ENCODE measurements around the gene SSTR5. TPM values are rescaled to one million over a fixed set of nuclear protein-coding genes. Genes with fewer than 3 reads are reported as not detected.

Gene SSTR5
- total and polyA plus RNA-seq, 4 experiments from 2014 or later, result not detected

DNA sequence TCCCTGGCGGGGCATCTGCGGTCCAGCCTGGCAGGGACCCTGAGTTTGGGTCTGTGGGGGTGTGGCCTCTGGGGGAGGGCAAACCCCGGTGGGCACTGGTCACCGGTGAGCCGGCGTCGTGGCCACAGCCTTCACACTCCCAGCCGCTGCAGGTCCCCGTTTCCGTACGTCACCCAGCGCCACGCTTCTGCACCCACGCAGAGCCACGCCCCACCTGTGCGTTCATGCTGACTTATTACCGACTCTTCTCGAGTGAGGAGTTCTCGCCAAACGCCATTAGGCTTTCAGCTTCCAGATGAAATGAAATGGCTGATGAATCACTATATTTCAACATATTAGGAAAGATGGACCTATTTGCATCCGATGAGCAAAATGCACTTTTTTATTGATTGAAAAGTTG lies 8.8 kb upstream of the SSTR5 start:
- no peaks in the 10 kb centered on the region for H3K9me3 ChIP-seq (ENCODE audit: control insufficient read depth in 1 of 2, low read length in 2 of 2)
- Mint-ChIP-seq H3K27me3 (peaks cover 13 to 17% of the 10 kb centered on the region in 2 donors), H3K4me3 (no peak overlapping the region), H3K9me3 (peaks cover 0 to 7% (median 5%) of the 10 kb centered on the region in 8 donors), H3K4me1 (peaks cover 0 to 5% (median under 1%) of the 10 kb centered on the region in 4 donors), H3K36me3 (peaks cover 0 to 4% of the 10 kb centered on the region in 2 donors), H3K27ac (no peak overlapping the region)
- H3K27me3 ChIP-seq (ENCODE audit: insufficient read depth, low read length), result no peaks in the 10 kb centered on the region
- no peak overlapping the region for H3K4me3 ChIP-seq (ENCODE audit: low read length in 2 of 2)
- ChIA-PET CTCF (ENCODE audit: partially characterized antibody) (no interaction called here), POLR2A (ENCODE audit: partially characterized antibody) (no interaction called here)
- no peaks in the 10 kb centered on the region for H3K4me1 ChIP-seq (ENCODE audit: insufficient read depth, low read length)
- no peaks in the 10 kb centered on the region for H3K36me3 ChIP-seq (ENCODE audit: insufficient read depth, low read length)
- DNase-seq, result no peak
- intact Hi-C loops (cut with micrococcal nuclease), result no loop called here
- H3K27ac ChIP-seq (ENCODE audit: low read depth, low read length), result no peak overlapping the region

GRCh38 chr16:1065469-1066128 lies 6.9 kb upstream of the SSTR5 start:
- Histone ChIP-seq H3K27me3 (ENCODE audit: insufficient read depth, low read length) (no peaks in the 10 kb centered on the region), H3K4me1 (ENCODE audit: insufficient read depth, low read length) (no peaks in the 10 kb centered on the region), H3K4me3 (ENCODE audit: low read length in 2 of 2) (no peak overlapping the region), H3K27ac (ENCODE audit: low read depth, low read length) (no peak overlapping the region), H3K9me3 (ENCODE audit: control insufficient read depth in 1 of 2, low read length in 2 of 2) (no peaks in the 10 kb centered on the region), H3K36me3 (ENCODE audit: insufficient read depth, low read length) (no peaks in the 10 kb centered on the region)
- H3K4me3 Mint-ChIP-seq, result no peak overlapping the region
- H3K9me3 Mint-ChIP-seq, result no peaks in the 10 kb centered on the region
- DNase-seq, result no peak
- H3K27me3 Mint-ChIP-seq, result peaks cover 12 to 20% of the 10 kb centered on the region in 2 donors
- no peaks in the 10 kb centered on the region for H3K36me3 Mint-ChIP-seq
- H3K27ac Mint-ChIP-seq, result no peak overlapping the region
- intact Hi-C loops (cut with micrococcal nuclease), result no loop called here
- ChIA-PET POLR2A (ENCODE audit: partially characterized antibody) (no interaction called here), CTCF (ENCODE audit: partially characterized antibody) (no interaction called here)
- peaks cover 0 to 5% (median under 1%) of the 10 kb centered on the region in 4 donors for H3K4me1 Mint-ChIP-seq

DNA sequence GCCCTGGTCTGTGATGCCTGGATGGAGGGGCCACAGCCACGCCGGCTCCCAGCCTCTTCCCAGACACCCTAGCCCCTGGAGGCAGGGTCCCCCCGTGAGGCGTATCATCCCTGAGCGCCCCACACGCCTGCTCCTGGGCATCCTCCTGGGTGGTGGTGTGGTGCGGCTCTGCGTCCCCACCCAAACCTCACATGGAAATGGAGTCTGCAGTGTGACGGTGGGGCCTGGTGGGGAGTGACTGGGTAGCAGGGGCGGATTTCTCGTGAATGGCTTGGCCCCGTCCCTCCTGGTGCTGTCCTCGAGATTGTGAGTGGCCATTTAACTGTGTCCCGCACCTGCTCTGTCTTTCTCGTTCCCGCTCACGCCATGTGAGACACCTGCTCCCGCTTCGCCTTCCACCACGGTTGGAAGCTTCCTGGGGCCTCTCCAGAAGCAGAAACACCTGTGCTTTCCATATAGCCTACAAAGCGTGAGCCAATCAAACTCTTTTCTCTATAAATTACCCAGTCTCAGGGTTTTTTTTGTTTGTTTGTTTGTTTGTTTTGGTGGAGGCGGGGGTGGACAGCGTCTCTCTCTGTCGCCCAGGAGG lies 5.9 kb upstream of the SSTR5 start:
- Histone ChIP-seq H3K9me3 (ENCODE audit: control insufficient read depth in 1 of 2, low read length in 2 of 2) (no peaks in the 10 kb centered on the region), H3K4me1 (ENCODE audit: insufficient read depth, low read length) (no peaks in the 10 kb centered on the region), H3K36me3 (ENCODE audit: insufficient read depth, low read length) (no peaks in the 10 kb centered on the region), H3K27me3 (ENCODE audit: insufficient read depth, low read length) (no peaks in the 10 kb centered on the region), H3K27ac (ENCODE audit: low read depth, low read length) (no peak overlapping the region), H3K4me3 (ENCODE audit: low read length in 2 of 2) (no peak overlapping the region)
- intact Hi-C loops (cut with micrococcal nuclease), result no loop called here
- H3K4me1 Mint-ChIP-seq, result peaks cover 0 to 5% (median under 1%) of the 10 kb centered on the region in 4 donors
- H3K4me3 Mint-ChIP-seq, result no peak overlapping the region
- DNase-seq, result no peak
- ChIA-PET CTCF (ENCODE audit: partially characterized antibody) (no interaction called here), POLR2A (ENCODE audit: partially characterized antibody) (no interaction called here)
- H3K27ac Mint-ChIP-seq, result peak overlapping the region in 1 of 7 donors; percentile 25
- no peaks in the 10 kb centered on the region for H3K36me3 Mint-ChIP-seq
- peaks cover 13 to 20% of the 10 kb centered on the region in 2 donors for H3K27me3 Mint-ChIP-seq
- no peaks in the 10 kb centered on the region for H3K9me3 Mint-ChIP-seq

- H3K4me3 Mint-ChIP-seq, result peak overlapping the region in 2 of 8 donors; percentile 40 to 42
- CTCF ChIA-PET (ENCODE audit: partially characterized antibody), result no interaction called here
Measured at GRCh38 chr16:1067629-1068028, 4.9 kb upstream of the SSTR5 start.

GRCh38 chr16:1068451-1068850 lies 4.1 kb upstream of the SSTR5 start:
- Histone ChIP-seq H3K27ac (ENCODE audit: low read depth, low read length) (no peak overlapping the region), H3K9me3 (ENCODE audit: control insufficient read depth in 1 of 2, low read length in 2 of 2) (no peaks in the 10 kb centered on the region), H3K4me1 (ENCODE audit: insufficient read depth, low read length) (no peaks in the 10 kb centered on the region), H3K4me3 (ENCODE audit: low read length in 2 of 2) (no peak overlapping the region), H3K27me3 (ENCODE audit: insufficient read depth, low read length) (no peaks in the 10 kb centered on the region), H3K36me3 (ENCODE audit: insufficient read depth, low read length) (no peaks in the 10 kb centered on the region)
- ChIA-PET CTCF (ENCODE audit: partially characterized antibody) (no interaction called here), POLR2A (ENCODE audit: partially characterized antibody) (no interaction called here)
- DNase-seq, result no peak
- Mint-ChIP-seq H3K36me3 (no peaks in the 10 kb centered on the region), H3K27me3 (peaks cover 17 to 24% of the 10 kb centered on the region in 2 donors), H3K4me1 (peaks cover 0 to 5% (median under 1%) of the 10 kb centered on the region in 4 donors), H3K4me3 (no peak overlapping the region), H3K27ac (no peak overlapping the region), H3K9me3 (no peaks in the 10 kb centered on the region)
- intact Hi-C loops (cut with micrococcal nuclease), result no loop called here

More at GRCh38 chr16:1067629-1068028, 4.9 kb upstream of the SSTR5 start:
- Mint-ChIP-seq H3K9me3 (no peaks in the 10 kb centered on the region), H3K27me3 (peaks cover 17 to 24% of the 10 kb centered on the region in 2 donors), H3K27ac (peak overlapping the region in 2 of 7 donors; percentile 12 to 81), H3K4me1 (peaks cover 0 to 5% (median under 1%) of the 10 kb centered on the region in 4 donors), H3K36me3 (no peaks in the 10 kb centered on the region)
- no peaks in the 10 kb centered on the region for H3K36me3 ChIP-seq (ENCODE audit: insufficient read depth, low read length)
- H3K27ac ChIP-seq (ENCODE audit: low read depth, low read length), result no peak overlapping the region
- H3K4me3 ChIP-seq (ENCODE audit: low read length in 2 of 2), result no peak overlapping the region
- intact Hi-C loops (cut with micrococcal nuclease), result no loop called here
- no peaks in the 10 kb centered on the region for H3K4me1 ChIP-seq (ENCODE audit: insufficient read depth, low read length)
- no peaks in the 10 kb centered on the region for H3K27me3 ChIP-seq (ENCODE audit: insufficient read depth, low read length)
- POLR2A ChIA-PET (ENCODE audit: partially characterized antibody), result no interaction called here
- H3K9me3 ChIP-seq (ENCODE audit: control insufficient read depth in 1 of 2, low read length in 2 of 2), result no peaks in the 10 kb centered on the region
- peak in 1 of 5 donors; percentile 5 for DNase-seq

- no peak overlapping the region for H3K27ac Mint-ChIP-seq
- H3K27me3 ChIP-seq (ENCODE audit: insufficient read depth, low read length), result no peaks in the 10 kb centered on the region
- H3K9me3 Mint-ChIP-seq, result no peaks in the 10 kb centered on the region
- peaks cover 0 to 5% (median under 1%) of the 10 kb centered on the region in 4 donors for H3K4me1 Mint-ChIP-seq
- H3K27ac ChIP-seq (ENCODE audit: low read depth, low read length), result no peak overlapping the region
- POLR2A ChIA-PET (ENCODE audit: partially characterized antibody), result no interaction called here
- H3K9me3 ChIP-seq (ENCODE audit: control insufficient read depth in 1 of 2, low read length in 2 of 2), result no peaks in the 10 kb centered on the region
- H3K4me1 ChIP-seq (ENCODE audit: insufficient read depth, low read length), result no peaks in the 10 kb centered on the region
- H3K36me3 ChIP-seq (ENCODE audit: insufficient read depth, low read length), result no peaks in the 10 kb centered on the region
- CTCF ChIA-PET (ENCODE audit: partially characterized antibody), result no interaction called here
- H3K27me3 Mint-ChIP-seq, result peaks cover 13 to 21% of the 10 kb centered on the region in 2 donors
- no peak for DNase-seq
- no peak overlapping the region for H3K4me3 ChIP-seq (ENCODE audit: low read length in 2 of 2)
- no peak overlapping the region for H3K4me3 Mint-ChIP-seq
- intact Hi-C loops (cut with micrococcal nuclease), result no loop called here
- H3K36me3 Mint-ChIP-seq, result no peaks in the 10 kb centered on the region
Measured at GRCh38 chr16:1069154-1069553, 3.4 kb upstream of the SSTR5 start.

DNA sequence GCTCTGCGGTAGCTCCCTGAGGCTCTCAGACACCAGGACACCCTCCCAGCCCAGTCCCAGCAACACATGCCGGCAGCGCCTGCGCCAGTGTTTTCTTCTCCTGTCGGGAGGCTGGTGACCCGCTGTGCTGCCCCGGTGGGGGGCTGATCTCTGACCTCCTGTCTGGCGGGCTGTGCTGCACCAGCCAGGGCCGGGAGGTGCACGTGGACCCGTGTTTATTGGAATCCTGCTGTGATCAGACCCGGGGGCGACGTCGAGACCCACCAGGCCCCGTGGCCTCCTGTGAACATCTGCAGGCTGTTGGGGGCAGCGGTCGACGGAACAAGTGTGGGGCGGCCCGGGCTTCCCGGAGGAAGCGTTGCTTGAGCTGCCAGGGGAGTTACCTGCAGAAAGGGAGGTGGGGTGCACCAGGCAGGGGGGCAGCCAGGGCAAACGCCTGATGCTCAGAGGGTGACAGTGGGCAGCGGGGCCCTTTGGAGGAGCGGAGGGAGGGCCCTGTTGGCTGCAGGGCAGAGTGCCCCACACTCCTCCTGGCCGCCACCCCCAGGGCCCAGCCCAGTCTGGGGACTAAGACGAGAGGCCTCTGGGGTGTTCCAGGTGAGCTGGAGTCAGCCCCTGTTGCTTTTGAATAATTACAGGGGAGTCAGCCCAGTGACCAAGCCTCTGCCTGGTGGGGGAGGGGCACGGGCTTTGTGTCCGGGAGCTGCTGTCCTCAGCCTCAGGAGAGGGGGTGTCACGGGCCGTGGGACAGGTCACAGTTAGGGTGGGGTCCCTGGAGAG lies 2.3 kb upstream of the SSTR5 start:
- Mint-ChIP-seq H3K4me3 (no peak overlapping the region), H3K36me3 (no peaks in the 10 kb centered on the region), H3K27me3 (peaks cover 10 to 16% of the 10 kb centered on the region in 2 donors), H3K4me1 (peaks cover 0 to 5% (median under 1%) of the 10 kb centered on the region in 4 donors), H3K27ac (no peak overlapping the region), H3K9me3 (no peaks in the 10 kb centered on the region)
- no peak overlapping the region for H3K4me3 ChIP-seq (ENCODE audit: low read length in 2 of 2)
- no peak for DNase-seq
- ChIA-PET POLR2A (ENCODE audit: partially characterized antibody) (no interaction called here), CTCF (ENCODE audit: partially characterized antibody) (no interaction called here)
- H3K9me3 ChIP-seq (ENCODE audit: control insufficient read depth in 1 of 2, low read length in 2 of 2), result no peaks in the 10 kb centered on the region
- no peaks in the 10 kb centered on the region for H3K4me1 ChIP-seq (ENCODE audit: insufficient read depth, low read length)
- H3K36me3 ChIP-seq (ENCODE audit: insufficient read depth, low read length), result no peaks in the 10 kb centered on the region
- intact Hi-C loops (cut with micrococcal nuclease), result no loop called here
- H3K27ac ChIP-seq (ENCODE audit: low read depth, low read length), result no peak overlapping the region
- H3K27me3 ChIP-seq (ENCODE audit: insufficient read depth, low read length), result no peaks in the 10 kb centered on the region

Data from CD4-positive, alpha-beta memory T cell (primary cell).